Activated T-cell treated with anti-CD3 and anti-CD28 coated beads, Interleukin-2, amount 50 U/mL, for 1 hour (primary cell): Measurements from ENCODE around the gene AZU1.

Experiments
- DNase-seq: peaks from one replicate; pipeline ENCODE4 v3.0.0-alpha.2; 2020

Gene AZU1

DNA sequence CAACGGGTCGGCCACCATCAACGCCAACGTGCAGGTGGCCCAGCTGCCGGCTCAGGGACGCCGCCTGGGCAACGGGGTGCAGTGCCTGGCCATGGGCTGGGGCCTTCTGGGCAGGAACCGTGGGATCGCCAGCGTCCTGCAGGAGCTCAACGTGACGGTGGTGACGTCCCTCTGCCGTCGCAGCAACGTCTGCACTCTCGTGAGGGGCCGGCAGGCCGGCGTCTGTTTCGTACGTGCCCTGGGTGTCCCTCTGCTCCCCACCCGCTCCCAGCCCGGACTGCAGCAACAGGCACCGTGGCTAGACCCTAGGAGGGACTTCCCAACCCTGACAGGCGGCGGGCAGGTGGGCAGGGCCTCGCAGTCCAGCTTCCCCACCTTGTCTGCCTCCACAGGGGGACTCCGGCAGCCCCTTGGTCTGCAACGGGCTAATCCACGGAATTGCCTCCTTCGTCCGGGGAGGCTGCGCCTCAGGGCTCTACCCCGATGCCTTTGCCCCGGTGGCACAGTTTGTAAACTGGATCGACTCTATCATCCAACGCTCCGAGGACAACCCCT lies 28.0 kb downstream of the AZU1 start:
- no peak for DNase-seq

DNA sequence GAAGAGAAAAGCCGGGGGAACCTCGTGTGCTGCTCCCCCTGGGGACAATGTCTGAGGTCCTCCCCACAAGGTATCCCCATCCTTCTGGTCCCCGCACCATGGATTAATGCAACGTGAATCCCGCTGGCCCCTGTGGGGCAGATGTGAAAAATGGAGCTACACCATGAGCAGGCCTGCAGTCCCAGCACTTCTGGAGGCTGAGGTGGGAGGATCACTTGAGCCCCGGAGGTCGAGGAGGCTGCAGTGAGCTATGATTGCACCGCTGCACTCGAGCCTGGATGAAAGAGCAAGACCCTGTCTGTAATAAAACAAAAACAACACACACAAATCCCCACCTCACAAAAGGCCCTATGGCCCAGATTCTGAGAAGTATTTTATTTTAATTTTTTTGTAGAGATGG lies 30.6 kb downstream of the AZU1 start:
- DNase-seq = no peak

DNA sequence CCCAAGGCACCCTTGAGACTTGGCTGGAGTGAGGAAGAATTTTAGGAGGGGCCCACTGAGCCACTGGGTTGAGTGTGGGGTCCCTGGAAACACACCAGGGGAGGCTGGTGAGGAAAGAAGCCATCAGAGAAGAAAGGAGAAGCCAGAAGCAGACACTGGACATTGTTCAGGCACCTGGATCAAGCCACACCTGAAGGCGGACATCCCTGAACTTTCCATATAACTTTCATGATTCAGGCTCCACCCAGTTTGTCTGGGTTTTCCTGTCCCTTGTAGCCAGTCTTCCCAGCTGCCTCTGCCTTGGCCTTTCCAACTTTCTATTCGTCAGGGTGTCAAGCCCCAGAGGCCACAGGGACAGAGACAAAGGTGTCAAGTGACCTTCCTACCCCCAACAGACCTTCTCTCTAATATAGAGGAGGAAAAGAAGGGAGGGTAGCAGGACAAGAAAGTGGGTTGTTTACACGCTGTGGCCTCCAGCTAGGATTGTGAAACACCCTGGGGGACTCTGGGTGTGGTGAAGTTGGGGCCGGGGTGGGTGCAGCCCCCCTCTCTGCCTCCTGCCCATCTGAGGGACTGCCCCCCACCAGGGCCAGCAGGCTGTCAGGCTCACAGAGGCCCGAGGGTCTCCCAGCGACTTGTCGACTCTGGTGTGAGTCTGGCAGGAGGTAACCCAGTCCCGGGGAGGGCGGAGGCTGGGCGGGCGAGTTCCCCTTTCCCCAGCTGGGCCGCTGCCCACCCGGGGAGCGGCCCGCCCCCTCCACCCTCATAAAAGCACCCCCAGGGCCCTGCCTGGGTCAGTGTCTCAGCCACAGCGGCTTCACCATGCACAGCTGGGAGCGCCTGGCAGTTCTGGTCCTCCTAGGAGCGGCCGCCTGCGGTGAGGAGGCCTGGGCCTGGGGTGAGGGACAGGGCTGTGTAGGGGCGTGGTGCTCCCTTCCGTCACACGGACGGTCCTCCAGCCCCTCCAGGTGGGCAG lies 31.5 kb downstream of the AZU1 start, which contains the start of gene CFD:
CFD (plus strand) TSS at position 797 of the 976 bp plus-strand sequence; CDS start at position 823, 26 bp downstream.
- no peak for DNase-seq

DNA sequence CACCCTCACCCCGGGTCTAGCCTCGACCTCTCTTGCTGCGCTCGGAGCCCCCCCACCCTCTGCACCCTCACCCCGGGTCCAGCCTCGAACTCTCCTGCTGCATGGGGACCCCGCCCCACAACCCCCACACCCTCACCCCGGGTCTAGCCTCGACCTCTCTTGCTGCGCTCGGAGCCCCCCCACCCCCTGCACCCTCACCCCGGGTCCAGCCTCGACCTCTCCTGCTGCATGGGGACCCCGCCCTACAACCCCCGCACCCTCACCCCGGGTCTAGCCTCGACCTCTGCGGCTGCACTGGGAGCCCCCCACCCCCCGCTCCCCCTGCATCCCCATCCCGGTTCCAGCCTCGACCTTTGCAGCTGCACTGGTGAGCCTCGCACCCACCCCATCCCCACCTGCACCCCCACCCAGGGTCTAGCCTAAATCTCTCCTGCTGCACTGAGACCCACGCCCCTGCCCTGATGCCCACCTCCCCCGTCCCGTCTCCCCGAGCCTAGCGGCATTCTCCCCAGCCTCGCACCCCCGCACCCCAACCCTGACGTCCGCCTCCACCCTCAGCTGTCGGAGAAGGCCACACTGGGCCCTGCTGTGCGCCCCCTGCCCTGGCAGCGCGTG lies 33.6 kb downstream of the AZU1 start:
- no peak for DNase-seq

DNA sequence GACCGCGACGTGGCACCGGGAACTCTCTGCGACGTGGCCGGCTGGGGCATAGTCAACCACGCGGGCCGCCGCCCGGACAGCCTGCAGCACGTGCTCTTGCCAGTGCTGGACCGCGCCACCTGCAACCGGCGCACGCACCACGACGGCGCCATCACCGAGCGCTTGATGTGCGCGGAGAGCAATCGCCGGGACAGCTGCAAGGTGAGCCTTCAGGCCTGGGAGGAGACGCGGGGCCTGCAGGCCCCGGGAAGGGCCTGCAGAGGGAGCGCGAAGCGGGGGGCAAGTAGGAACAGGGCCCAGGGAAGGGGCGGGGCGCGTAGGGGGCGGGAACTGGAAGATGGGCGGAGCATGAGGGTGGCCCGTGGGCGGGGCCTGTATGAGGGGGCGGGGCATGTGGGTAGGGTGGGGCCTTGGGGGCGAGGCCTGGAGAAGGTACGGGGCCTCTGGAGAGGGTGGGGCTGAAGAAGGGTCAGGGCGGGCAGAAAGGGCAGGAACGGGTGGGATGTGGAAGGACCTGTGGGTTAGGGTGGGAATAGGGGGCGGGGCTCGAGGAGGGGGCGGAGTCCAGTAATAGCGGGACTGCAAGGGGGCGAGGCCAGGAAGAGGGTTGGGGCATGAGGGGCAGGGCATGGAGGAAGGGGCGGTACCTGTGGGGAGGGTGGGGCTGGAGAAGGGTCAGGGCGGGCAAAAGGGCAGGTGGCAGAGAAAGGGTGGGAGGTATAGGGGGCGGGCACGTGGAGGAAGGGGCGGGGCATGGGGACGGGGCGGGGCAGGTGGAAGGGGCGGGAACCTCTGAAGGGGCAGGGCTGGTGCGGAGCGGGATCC lies 34.3 kb downstream of the AZU1 start:
- peak; percentile 76 for DNase-seq

DNA sequence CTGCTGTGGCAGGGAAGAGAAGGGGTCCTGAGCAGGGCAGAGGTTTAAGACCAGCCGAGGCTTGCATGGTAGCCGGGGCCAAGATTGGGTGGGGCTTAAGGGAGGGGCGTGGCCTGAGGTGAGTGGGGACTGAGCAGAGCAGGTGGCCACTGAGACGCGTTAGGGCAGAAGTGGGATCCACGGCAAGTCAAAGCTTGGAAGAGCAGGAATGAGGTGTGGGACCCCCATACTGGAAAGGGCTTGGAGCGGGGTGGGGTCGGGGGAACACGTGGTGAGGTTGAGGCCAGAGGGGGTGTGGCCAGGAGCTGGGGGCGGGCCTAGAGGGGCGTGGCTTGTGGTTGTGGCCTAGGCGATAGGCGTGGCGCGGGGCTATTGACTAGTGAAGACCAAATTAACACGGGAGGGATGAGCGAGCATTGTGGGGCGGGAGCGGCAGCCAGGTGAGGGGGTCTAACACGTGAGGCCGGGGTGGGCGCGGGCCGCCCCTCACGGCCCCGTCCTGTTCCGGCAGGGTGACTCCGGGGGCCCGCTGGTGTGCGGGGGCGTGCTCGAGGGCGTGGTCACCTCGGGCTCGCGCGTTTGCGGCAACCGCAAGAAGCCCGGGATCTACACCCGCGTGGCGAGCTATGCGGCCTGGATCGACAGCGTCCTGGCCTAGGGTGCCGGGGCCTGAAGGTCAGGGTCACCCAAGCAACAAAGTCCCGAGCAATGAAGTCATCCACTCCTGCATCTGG lies 35.1 kb downstream of the AZU1 start:
- peak; percentile 83 for DNase-seq

DNA sequence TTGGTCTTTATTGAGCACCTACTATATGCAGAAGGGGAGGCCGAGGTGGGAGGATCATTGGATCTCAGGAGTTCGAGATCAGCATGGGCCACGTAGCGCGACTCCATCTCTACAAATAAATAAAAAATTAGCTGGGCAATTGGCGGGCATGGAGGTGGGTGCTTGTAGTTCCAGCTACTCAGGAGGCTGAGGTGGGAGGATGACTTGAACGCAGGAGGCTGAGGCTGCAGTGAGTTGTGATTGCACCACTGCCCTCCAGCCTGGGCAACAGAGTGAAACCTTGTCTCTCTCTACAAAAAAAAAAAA lies 35.6 kb downstream of the AZU1 start:
- DNase-seq = peak; percentile 29

DNA sequence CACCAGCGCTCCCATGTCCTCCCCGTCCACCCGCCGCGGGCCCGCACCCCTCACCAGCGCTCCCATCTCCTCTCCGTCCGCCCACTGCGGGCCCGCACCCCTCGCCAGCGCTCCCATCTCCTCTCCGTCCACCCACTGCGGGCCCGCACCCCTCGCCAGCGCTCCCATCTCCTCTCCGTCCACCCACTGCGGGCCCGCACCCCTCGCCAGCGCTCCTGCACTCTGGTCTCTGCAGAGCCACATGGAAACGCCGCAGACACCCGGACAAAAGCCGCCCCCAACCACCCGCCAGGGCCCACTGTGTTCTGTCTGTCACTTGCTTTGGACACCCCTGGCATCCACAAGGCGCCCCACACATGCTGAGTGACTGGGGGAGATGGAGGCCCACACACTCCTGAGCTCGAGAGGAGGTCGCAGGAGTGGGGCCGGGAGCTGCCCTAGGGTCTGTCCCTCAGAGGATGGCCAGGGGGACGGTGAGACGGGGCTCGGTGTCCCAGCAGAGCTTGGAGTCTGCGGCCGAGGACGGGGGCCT lies 39.2 kb downstream of the AZU1 start:
- DNase-seq = no peak

DNA sequence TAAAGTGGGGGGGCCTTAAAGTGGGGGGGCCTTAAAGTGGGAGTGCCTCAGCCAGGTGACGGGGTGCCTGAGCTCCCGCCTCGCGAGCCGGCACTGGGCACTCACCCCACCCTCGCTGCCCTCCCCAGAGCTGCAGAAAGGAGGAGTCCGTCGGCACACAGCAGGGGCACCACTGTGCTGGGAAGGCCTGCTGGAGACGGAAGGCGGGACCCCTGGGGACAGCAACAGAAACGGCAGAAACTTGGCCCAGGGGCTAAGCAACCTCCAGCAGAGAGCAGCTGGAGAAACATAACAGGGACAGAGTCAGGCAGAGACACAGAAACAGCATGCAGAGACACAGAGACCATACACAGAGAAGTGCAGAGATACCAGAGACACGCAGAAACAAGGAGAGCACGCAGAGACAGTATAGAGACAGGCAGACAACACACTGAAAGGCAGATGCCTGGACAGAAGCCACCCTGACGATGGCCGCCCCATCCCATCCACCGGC lies 39.7 kb downstream of the AZU1 start:
- DNase-seq = no peak

DNA sequence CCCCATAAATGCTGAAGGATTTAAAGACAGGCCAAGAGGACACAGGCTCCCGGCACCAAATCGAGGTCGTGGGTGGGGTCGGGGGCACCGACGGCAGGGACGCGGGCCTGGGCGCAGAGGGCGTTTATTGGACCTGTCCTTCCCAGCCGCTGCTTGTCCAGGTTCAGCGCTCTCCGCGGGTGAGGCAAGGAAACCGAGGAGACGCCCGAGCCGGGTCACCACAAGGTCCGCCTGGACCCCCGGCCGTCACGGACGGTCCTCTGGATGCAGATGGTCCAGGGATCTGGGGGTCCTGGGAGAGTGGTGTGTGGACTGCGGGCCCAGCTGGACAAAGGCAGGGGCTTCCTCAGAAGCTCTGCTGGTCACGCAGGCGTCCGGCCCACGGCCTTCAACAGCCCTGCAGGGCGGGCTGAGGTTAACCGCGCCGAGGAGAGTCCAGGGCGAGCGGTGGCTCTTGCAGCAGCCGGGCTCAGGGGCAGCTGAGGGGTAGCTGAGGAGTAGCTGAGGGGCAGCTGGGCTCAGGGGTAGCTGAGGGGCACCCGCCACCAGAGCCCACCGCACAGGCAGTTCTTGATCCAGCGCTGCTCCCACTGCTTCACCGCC lies 40.3 kb downstream of the AZU1 start:
- no peak for DNase-seq

DNA sequence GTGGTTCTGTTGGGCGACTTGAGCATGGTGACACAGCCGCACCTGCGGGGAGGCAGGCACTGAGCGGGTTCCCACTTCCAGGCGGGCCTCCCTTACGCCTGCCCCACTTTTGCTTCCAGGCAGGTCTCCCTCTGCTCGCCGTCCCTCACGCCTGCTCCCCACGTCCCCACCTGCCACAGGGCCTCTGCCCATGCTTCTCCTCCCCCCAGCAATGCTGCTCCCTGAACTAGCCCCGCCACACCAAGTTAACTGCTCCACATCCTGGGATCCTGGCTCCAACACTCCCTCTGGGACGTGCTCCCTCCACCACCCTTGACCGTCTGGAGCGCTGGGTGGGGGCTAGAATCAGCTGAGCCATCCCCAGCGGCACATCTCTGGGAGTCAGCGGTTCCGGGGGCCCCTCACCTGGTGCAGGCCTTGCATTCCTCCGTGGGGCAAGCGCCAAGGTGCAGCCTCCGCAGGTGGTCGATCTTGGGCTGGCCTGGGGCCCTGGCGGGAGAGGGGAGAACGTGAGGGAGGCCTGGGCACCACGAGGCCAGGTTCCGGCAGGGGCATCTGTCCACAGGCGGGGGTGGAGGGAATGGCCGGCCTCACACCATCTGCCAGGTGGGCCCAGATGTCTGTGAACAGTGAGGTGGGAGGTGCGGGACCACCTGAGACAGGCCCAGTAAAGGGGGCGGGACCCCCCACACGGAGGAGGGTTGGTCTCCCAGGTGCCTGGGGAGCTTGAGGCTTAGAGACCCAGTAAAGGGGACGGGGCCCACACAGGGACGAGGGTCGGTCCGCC lies 41.0 kb downstream of the AZU1 start:
- no peak for DNase-seq

DNA sequence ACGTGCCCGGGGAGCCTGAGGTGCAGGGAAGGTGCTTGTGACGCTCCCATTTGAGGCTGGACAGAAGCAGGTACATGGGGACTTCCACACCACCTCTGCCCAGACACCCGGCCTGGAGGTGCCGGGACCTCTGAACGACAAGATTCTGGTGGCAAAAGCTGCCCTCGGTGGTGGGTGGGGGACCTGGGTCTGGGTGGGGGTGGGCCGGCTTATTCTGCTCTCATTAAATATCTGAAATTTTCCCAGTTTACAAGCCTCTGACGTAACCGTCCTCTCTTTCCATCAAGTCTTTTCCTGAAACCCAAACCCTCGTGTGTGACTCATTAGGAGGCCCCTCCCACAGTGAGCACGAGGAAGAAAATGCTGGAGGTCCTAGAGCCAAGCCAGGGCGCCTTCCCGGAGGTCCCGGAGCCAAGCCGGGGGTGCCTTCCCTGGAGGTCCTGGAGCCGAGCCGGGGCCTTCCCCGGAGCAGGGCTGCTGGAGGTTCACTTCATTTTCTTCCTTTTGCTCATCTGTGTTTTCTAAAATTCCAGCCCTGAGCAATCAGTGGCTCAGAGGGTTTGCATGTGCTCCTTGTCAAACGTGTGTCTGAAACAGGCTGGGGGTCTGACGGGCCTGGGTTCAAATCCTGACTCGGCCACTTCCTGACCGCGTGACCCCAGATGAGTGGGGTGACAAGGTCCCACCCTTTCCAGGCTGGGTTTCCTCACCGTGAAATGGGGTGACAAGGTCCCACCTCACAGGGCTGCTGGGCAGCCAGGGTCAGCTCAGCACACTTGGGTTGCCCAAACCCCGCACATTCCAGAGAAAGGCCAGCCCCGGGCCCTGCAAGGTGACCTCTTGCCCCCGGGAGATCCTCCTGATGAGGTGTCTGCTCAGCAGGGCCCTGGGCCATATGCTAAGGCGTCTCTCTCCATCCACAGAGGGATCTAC lies 41.9 kb downstream of the AZU1 start:
- DNase-seq = no peak

DNA sequence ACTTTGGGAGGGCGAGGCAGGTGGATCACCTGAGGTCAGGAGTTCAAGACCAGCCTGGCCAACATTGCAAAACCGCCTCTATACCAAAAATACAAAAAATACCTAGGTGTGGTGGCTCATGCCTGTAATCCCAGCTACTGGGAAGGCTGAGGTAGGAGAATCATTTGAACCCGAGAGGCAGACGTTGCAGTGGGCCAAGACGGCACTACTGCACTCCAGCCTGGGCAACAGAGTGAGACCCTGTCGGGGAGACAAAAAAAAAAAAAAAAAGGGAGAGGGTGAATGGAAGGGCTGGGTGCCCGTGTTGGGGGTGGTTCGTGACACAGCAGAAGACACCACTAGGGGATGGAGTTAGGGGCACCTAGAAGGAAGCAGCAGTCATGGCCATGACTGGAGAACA lies 42.7 kb downstream of the AZU1 start:
- no peak for DNase-seq

DNA sequence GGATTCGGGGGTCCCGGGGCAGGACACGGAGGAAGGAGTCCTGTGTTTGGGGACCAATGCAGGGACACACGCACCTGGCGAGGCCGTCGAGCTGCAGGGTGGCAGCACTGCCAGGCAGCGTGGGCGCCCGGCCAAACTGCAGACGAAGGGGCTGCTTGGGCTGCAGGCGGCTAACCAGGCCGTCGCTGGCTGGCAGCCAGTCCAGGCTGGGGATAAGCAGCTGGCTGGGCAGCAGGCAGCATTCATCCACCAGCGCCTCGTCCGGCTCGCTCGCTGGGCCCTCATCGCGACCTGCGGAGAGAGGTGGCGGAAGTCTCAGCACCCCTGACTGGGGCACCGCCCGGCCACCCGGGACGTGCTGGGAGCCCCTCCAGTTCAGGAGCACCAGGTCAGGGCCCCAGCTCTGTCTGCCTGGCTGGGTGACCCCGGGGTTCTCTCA lies 43.3 kb downstream of the AZU1 start:
- DNase-seq = no peak

DNA sequence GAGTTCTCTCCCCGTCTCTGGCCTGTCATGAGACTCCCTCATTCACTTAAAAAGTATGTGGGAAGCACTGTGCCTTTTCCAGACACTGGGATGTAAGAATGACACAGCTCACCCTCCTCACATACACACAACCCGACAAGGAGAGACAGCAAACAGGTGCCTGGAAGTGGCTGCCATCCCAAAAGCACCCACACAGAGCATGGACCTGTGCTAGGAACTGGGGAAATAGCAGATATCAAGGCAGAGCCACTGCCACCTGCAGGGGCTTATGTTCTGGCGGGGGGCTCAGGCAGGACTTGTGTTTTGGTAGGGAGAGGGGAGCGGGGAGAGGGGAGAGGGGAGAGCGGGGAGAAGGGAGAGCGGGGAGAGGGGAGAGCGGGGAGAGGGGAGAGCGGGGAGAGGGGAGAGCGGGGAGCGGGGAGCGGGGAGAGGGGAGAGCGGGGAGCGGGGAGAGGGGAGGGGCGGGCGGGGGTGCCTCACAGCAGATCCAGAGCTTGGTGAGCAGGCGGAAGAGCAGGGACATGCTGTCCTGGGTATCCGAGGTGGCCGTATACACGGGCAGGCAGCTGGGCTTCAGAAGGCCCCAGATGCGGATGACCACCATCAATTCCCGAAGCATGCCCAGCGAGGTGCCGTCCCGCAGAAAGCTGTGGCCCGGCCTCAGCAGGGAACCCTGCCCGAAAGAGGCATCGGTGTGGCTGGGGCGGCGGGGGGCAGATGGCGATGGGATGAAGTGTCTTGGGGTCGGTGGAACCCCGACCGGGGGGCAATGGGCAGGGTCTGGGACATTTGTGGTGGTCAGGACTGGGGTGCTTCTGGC lies 44.0 kb downstream of the AZU1 start:
- DNase-seq = no peak

DNA sequence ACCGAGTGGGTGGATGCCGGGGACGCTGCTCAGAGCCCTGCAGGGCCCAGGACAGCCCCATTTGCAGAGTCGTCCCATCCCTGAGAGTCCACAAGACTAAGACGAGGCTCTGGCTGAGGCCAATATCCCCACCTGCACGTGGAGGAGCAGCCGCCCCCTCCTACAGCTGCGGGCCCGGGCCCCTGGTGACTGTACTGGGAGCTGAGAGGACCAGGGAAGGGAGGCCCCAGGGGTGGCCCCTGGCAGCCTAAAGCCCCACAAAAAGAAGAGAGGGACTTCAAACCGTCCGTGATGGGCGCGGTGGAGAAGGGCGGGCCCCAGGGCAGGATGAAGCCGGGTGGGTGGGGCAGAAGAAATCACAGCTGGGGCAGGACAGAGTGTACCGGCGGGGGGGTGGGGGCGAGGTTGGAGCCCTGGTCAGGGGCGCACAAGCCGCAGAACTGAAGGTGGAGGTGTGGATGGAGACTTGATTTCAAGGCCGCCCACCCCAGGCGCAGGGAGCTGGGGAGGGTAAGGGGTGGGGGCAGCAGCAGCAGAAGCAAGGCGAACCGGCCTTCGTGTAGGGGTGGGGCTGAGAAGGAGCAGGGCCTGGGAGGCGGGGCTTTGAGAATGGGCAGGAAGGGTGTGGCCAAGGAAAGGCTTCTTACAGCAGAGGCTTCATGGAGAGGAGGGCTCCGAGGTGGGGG lies 44.8 kb downstream of the AZU1 start:
- DNase-seq = peak; percentile 81

DNA sequence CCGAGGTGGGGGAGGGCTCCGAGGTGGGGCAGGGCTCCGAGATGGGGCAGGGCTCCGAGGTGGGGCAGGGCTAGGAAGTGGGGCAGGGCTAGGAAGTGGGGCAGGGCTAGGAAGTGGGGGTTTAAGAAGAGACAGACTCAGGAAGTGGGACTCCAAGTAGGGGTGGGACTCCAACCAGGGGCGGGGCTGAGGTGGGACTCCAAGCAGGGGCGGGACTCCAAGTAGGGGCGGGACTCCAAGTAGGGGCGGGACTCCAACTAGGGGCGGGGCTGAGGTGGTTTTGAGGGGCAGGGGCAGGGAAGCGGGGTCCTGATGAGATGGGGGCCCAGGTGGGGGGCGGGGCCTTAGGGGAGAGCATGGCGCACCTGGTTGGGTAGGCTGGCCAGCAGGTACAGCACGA lies 45.4 kb downstream of the AZU1 start:
- DNase-seq = peak; percentile 74

DNA sequence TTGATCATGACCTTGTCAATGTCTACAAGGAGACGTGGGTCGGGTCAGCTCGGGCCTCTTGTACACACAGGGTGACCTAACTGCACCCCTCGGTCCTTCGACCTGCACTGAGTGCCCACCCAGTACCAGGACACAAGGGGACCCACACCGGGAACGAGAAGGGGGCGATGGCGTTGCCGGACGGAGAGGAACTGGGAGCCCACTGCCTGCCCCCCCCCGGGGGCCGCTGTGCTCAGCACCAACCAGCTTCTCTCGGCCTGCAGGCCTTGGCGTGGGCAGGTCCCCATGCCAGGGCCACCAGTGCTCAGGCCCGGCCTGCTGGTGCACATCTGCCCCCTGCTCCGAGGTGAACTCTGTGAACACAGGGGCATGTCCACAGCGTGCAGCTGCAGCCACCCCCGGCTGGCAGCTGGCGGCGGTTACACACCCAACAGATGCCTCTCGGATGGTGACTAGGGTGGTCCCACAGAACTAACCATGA lies 46.0 kb downstream of the AZU1 start:
- no peak for DNase-seq
